PC-9 (cell line): ENCODE results near the gene GIPC2. TPM values are rescaled to one million over a fixed set of nuclear protein-coding genes. Genes with fewer than 3 reads are reported as not detected.
"Not testable (repeated sequence)": the region's sequence is repeated elsewhere in the genome, so short reads cannot be mapped to it uniquely, and the experiment has no call there.

ENCODE experiments used
- BruUV-seq: library from RNA; stranded (reverse); fragments of 400-500 nt; replicated peaks from 2 replicates; lab custom pipeline; 2021; lab: Mats Ljungman, UMichigan
- CTCF ChIA-PET: fragments of 300-600 bp; sonication (Branson Sonifier 250); formaldehyde crosslinking; loops from one replicate; lab custom pipeline; 2022; ENCODE audit warnings: antibody characterized with exemption; lab: Charles Lee
- POLR2A ChIA-PET: fragments of 300-600 bp; sonication (Branson Sonifier 250); formaldehyde crosslinking; loops from one replicate; lab custom pipeline; 2022; ENCODE audit warnings: antibody characterized with exemption; ENCODE audit not compliant: unreplicated experiment; lab: Charles Lee
- DNase-seq, 2 experiments: peaks; one replicate each; pipeline versions ENCODE4 v3.0.0 to v3.0.0-alpha.2; 2015 to 2022; ENCODE audit warnings: mixed read lengths in 1 of 2
- H2AFZ ChIP-seq: fragments of 200-600 bp; sonication (generic); 2 replicates; pipeline ENCODE4 v1.8.1; 2017; ENCODE audit warnings: antibody characterized with exemption
- H3F3A ChIP-seq: fragments of 200-600 bp; sonication (generic); 2 replicates; pipeline ENCODE4 v1.8.1; 2017; ENCODE audit warnings: antibody characterized with exemption, mild to moderate bottlenecking, low read depth; ENCODE audit not compliant: insufficient read depth
- H3K27ac ChIP-seq: fragments of 200-600 bp; sonication (generic); 2 replicates; pipeline ENCODE4 v1.6.1; 2016; ENCODE audit warnings: mixed run types
- H3K27me3 ChIP-seq: fragments of 200-600 bp; sonication (generic); 2 replicates; pipeline ENCODE4 v1.6.1; 2016; ENCODE audit warnings: low read depth, mixed run types; ENCODE audit not compliant: insufficient read depth
- H3K36me3 ChIP-seq: fragments of 200-600 bp; sonication (generic); 2 replicates; pipeline ENCODE4 v1.6.1; 2016; ENCODE audit warnings: low read depth, mixed run types
- H3K4me1 ChIP-seq: fragments of 200-600 bp; sonication (generic); replicated peaks from 2 replicates; pipeline ENCODE4 v1.6.1; 2016; ENCODE audit warnings: mixed run types; ENCODE audit not compliant: insufficient read depth
- H3K4me2 ChIP-seq: fragments of 200-600 bp; sonication (generic); 2 replicates; pipeline ENCODE4 v1.6.1; 2017; ENCODE audit warnings: mixed run types
- H3K4me3 ChIP-seq: fragments of 200-600 bp; sonication (generic); 2 replicates; pipeline ENCODE4 v1.6.1; 2016; ENCODE audit warnings: mixed run types
- H3K79me2 ChIP-seq: fragments of 200-600 bp; sonication (generic); 2 replicates; pipeline ENCODE4 v1.6.1; 2017; ENCODE audit warnings: low read depth, mixed run types
- H3K9me2 ChIP-seq: fragments of 200-600 bp; sonication (generic); 2 replicates; pipeline ENCODE4 v1.8.1; 2017; ENCODE audit warnings: mild to moderate bottlenecking; ENCODE audit not compliant: insufficient read depth
- H3K9me3 ChIP-seq: fragments of 200-600 bp; sonication (generic); 2 replicates; pipeline ENCODE4 v1.8.1; 2016; ENCODE audit warnings: low read depth; ENCODE audit not compliant: insufficient read depth
- H4K20me1 ChIP-seq: fragments of 200-600 bp; sonication (generic); 2 replicates; pipeline ENCODE4 v1.8.1; 2017; ENCODE audit not compliant: insufficient read depth
- EZH2 ChIP-seq: fragments of 200-600 bp; sonication (generic); IDR thresholded peaks from 2 replicates; pipeline ENCODE4 v1.8.0; 2017; ENCODE audit warnings: antibody characterized with exemption, low read depth
- intact Hi-C: fragments of 100-400 bp; cut with micrococcal nuclease; formaldehyde crosslinking; loops from one replicate; pipeline ENCODE4 v1.10.0; 2022; ENCODE audit not compliant: unreplicated experiment
- total RNA-seq: library from RNA; stranded (reverse); gene quantifications from 2 replicates; pipeline ENCODE4 v1.2.3, GENCODE V29; 2021
- TF ChIP-seq, protein P1 (sequence below): fragments of 200-600 bp; sonication (generic); conservative IDR thresholded peaks from 2 replicates; pipeline ENCODE4 v1.6.1; 2017; ENCODE audit warnings: mixed run types, antibody characterized with exemption, mild to moderate bottlenecking, moderate library complexity

GIPC2 gene
- total RNA-seq, 1 experiment from 2014 or later, result 0.20 TPM

DNA sequence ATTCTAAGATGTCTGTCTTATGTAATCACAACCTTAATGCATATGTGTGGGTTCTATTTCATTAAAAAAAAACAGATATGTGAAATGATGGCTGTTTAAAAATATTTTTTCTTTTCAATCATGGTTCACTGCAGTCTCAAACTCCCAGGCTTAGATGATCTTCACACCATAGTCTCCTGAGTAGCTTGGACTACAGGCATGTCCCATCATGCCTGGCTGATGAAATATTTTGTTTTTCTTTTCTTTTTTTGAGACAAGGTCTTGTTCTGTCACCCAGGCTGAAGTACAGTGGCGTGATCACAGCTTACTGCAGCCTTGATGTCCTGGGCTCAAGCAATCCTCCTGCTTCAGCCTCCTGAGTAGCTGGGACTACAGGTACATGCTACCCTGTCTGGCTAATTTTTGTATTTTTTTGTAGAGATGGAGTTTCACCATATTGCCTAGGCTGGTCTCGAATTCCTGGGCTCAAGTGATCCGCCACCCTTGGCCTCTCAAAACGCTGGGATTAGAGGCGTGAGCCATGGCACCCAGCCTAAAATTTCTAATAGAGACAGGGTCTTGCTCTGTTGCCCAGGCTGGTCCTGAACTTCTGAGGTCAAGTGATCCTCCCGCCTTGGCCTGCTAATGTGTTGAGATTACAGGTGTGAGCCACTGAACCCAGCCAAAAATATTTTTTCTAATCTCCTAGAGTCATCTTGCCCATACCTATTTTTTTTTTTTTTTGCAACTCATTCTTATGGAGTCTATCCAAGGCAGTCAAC, 67.6 kb downstream of the GIPC2 start:
- ChIA-PET CTCF (interaction anchor here (0.7 to 1.3 kb wide), 2 partner anchors 10 to 135 kb away, joined by 3 to 11 read pairs; partner anchors contain the start of gene FUBP1), POLR2A (no interaction called here)
- H3K27me3 ChIP-seq, result no peaks in the 10 kb centered on the region
- no peaks in the 10 kb centered on the region for H4K20me1 ChIP-seq
- no peak for TF ChIP-seq EZH2
- TF ChIP-seq, protein P1, sequence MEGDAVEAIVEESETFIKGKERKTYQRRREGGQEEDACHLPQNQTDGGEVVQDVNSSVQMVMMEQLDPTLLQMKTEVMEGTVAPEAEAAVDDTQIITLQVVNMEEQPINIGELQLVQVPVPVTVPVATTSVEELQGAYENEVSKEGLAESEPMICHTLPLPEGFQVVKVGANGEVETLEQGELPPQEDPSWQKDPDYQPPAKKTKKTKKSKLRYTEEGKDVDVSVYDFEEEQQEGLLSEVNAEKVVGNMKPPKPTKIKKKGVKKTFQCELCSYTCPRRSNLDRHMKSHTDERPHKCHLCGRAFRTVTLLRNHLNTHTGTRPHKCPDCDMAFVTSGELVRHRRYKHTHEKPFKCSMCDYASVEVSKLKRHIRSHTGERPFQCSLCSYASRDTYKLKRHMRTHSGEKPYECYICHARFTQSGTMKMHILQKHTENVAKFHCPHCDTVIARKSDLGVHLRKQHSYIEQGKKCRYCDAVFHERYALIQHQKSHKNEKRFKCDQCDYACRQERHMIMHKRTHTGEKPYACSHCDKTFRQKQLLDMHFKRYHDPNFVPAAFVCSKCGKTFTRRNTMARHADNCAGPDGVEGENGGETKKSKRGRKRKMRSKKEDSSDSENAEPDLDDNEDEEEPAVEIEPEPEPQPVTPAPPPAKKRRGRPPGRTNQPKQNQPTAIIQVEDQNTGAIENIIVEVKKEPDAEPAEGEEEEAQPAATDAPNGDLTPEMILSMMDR, result no peak
- no peak overlapping the region for H2AFZ ChIP-seq
- H3F3A ChIP-seq, result no peaks in the 10 kb centered on the region
- H3K9me3 ChIP-seq, result no peaks in the 10 kb centered on the region
- no peak overlapping the region for H3K27ac ChIP-seq
- H3K4me3 ChIP-seq, result no peak overlapping the region
- H3K9me2 ChIP-seq, result no peaks in the 10 kb centered on the region; the same call in 1 of the 2 replicates
- BruUV-seq, result no TSS peak
- intact Hi-C loops, result loop anchor here (5.0 to 10.0 kb wide), 4 partner anchors 166 to 1959 kb away; no protein-coding TSS in a partner anchor
- H3K4me1 ChIP-seq, result no peaks in the 10 kb centered on the region
- DNase-seq, result no peak
- no peaks in the 10 kb centered on the region for H3K36me3 ChIP-seq
- H3K79me2 ChIP-seq, result no peaks in the 10 kb centered on the region
- no peak overlapping the region for H3K4me2 ChIP-seq

DNA sequence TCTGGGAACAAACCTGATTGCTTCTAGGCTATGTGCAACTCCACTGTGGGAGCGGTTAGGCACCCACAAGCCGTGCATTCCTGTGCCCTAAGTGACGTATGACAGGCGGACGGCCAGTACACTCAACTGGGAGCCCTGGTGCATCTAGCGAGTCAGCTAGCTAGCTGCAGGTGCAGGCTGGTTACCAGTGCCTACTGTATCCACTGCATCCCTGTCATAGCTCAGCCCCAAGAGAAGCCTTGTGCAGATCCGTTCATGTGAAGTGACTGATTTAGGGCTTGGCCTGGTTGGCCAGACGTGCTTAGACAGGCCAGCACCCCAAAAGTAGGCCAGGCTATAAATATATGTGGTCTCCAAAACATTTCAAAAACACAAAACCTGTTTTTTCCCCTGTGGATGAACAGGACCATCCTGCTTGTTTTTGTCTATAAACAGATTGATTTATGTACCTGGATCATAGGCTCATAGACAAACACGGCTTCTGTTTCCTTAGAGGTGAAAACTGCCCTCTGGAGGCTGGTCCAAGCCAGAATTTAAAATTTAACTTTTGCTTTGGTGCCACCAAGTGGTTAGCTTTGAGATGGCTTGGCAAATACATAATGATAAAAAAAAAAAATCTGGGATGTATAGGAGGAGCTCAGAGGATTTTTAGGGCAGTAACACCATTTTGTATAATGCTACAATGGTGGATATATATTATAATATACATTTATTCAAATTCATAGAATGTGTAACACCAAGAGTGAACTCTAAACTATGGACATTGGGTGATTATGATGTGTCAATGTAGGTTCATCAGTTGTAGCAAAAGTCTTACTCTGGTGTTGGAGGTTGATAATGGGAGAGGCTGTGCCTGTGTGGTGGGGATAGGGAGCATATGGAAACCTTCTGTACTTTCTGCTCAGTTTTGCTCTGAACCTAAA, 68.5 kb downstream of the GIPC2 start:
- Histone ChIP-seq H3K36me3 (no peaks in the 10 kb centered on the region), H3K4me1 (no peaks in the 10 kb centered on the region), H3K9me3 (no peaks in the 10 kb centered on the region), H3K4me3 (no peak overlapping the region), H2AFZ (no peak overlapping the region), H3K79me2 (no peaks in the 10 kb centered on the region), H3K9me2 (no peaks in the 10 kb centered on the region; the same call in 1 of the 2 replicates), H4K20me1 (no peaks in the 10 kb centered on the region), H3K27me3 (no peaks in the 10 kb centered on the region), H3K27ac (no peak overlapping the region), H3F3A (no peaks in the 10 kb centered on the region), H3K4me2 (no peak overlapping the region)
- CTCF ChIA-PET, result interaction anchor here (0.6 to 1.3 kb wide), 14 partner anchors 11 to 493 kb away, joined by 3 to 11 read pairs (median 4); partner anchors contain the start of gene FUBP1
- DNase-seq, result peak; percentile 64 to 72
- POLR2A ChIA-PET, result interaction anchor here (0.6 to 0.9 kb wide), 3 partner anchors 107 to 872 kb away, joined by 3 to 13 read pairs (median 3); partner anchors contain the start of gene DNAJB4
- intact Hi-C loops, result loop anchor here (1.0 to 10.0 kb wide), 7 partner anchors 110 to 1959 kb away; partner anchors contain the start of genes DNAJB4 and FUBP1
- TF ChIP-seq, protein P1, result peak; percentile 92
- TF ChIP-seq EZH2, result no peak
- no TSS peak for BruUV-seq

DNA sequence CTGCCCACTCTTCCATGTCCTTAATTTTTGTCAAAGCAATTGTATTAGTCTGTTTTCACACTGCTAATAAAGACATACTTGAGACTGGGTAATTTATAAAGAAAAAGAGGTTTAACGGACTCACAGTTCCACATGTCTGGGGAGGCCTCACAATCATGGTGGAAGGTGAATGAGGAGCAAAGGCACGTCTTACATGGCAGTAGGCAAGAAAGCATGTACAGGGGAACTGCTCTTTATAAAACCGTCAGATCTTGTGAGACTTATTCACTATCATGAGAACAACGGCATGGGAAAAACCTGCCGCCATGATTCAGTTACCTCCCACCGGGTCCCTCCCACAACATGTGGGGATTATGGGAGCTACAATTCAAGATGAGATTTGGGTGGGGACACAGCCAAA, 74.7 kb downstream of the GIPC2 start:
- H3K27me3 ChIP-seq, H3K79me2 ChIP-seq, H3K9me2 ChIP-seq, H3K9me3 ChIP-seq, H3K36me3 ChIP-seq, intact Hi-C loops, H3F3A ChIP-seq, DNase-seq, H4K20me1 ChIP-seq, POLR2A ChIA-PET, H2AFZ ChIP-seq, H3K4me2 ChIP-seq, H3K27ac ChIP-seq, H3K4me1 ChIP-seq, BruUV-seq, CTCF ChIA-PET, H3K4me3 ChIP-seq: not testable (repeated sequence)
